Nasal cavity respiratory epithelium epithelial cell of viscerocranial mucosa (primary cell): ENCODE results near the gene OR10AG1. TPM values are rescaled to one million over a fixed set of nuclear protein-coding genes. Genes with fewer than 3 reads are reported as not detected.

Experiments
- total RNA-seq: library from RNA; depleted of rRNA; stranded (reverse); fragments of >200 nt; gene quantifications from 2 replicates; pipeline ENCODE4 v1.2.3, GENCODE V29; 2014

The OR10AG1 gene, protein sequence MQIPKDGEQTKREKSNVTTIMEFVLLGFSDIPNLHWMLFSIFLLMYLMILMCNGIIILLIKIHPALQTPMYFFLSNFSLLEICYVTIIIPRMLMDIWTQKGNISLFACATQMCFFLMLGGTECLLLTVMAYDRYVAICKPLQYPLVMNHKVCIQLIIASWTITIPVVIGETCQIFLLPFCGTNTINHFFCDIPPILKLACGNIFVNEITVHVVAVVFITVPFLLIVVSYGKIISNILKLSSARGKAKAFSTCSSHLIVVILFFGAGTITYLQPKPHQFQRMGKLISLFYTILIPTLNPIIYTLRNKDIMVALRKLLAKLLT
- total RNA-seq: not detected in 2 replicates

DNA sequence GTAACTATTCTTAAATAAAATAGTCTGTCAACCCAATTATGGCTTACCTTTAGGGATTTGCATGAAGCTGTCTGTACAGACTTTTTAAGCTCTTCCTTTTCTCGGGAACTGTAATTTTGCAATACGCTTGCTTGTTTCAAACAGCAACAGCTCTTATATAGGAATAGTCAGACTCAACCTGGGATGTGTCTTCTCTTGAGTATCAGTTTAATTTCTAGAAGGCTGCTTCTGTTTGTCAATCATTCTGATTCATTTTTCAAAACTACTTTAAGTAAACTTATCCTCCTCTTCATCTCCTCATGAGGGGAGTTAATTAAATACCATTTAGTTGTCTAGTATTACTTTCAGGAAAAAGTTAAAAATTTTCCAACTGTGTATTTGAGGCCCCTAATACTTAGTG is at the start of gene OR10AG1:
Gene OR10AG1, minus strand, starts transcription at position 101 of the 400 bp plus-strand sequence. Its CDS starts 38 bp downstream, at position 63.

DNA sequence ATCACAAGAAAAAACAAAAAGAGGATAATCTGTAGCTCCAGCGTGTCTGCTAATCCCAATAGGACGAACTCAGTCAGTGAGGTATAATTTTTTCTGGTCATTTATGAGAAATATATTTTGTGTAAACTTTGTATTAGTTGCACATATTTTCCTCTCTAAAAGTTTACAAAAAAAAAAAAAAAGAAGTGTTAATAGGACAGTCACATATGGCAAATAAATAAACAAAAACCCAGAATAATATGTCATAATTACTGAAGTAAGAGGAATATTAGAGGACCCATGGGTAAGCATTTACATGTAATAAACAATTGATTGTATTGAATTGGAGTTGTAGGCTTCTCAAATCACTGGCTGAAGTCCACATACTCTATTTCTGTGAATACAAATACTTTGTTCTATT is 24.8 kb upstream of the OR10AG1 start, which contains the start of gene OR5F1:
Gene OR5F1, minus strand, starts transcription at position 101 of the 400 bp plus-strand sequence. Its CDS starts 0 bp downstream, at position 101.

DNA sequence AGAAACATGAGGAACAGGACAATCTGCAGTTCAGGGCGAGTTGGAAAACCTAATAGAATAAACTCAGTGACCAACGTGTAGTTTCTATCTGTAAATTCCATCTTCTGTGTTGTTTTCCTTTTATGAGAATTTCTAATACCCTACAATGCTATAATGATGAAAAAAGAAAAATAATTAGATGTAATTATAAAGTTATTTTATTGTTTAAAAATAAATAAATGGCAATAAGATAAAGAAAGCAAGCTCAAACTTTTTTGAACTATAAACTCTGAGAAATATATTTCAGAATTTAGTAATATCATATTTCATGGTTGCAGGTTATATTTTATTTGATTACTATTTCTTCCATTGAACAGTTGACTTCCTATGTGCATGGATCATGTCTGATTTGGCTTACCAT is 33.4 kb downstream of the OR10AG1 start, which contains the start of gene OR5I1:
Gene OR5I1, minus strand, starts transcription at position 101 of the 400 bp plus-strand sequence. Its CDS starts 0 bp downstream, at position 101.

Other genes starting within 250 kb of the OR10AG1 start
- gene OR5D13, start 196.5 kb downstream of the OR10AG1 start, total RNA-seq: not detected in 2 replicates
- gene OR5D14, start 174.4 kb downstream of the OR10AG1 start, total RNA-seq: not detected in 2 replicates
- not detected in 2 replicates for gene OR5L1, start 158.6 kb downstream of the OR10AG1 start, total RNA-seq
- gene OR5D18, start 150.3 kb downstream of the OR10AG1 start, total RNA-seq: not detected in 2 replicates
- gene OR5L2, start 142.7 kb downstream of the OR10AG1 start, total RNA-seq: not detected in 2 replicates
- gene OR5D16, start 131.2 kb downstream of the OR10AG1 start, total RNA-seq: not detected in 2 replicates
- gene TRIM51, start 86.6 kb downstream of the OR10AG1 start, total RNA-seq: not detected in 2 replicates
- gene OR5W2, start 55.4 kb downstream of the OR10AG1 start, total RNA-seq: not detected in 2 replicates
- not detected in 2 replicates for gene OR5I1, start 33.5 kb downstream of the OR10AG1 start, total RNA-seq
- gene OR5F1, start 24.7 kb upstream of the OR10AG1 start, total RNA-seq: not detected in 2 replicates
- gene OR5AS1, start 57.7 kb upstream of the OR10AG1 start, total RNA-seq: not detected in 2 replicates
- gene OR8I2, start 123.4 kb upstream of the OR10AG1 start, total RNA-seq: not detected in 2 replicates
- not detected in 2 replicates for gene OR8H2, start 133.7 kb upstream of the OR10AG1 start, total RNA-seq
- not detected in 2 replicates for gene OR8H3, start 152.4 kb upstream of the OR10AG1 start, total RNA-seq
- gene OR8J3, start 170.3 kb upstream of the OR10AG1 start, total RNA-seq: not detected in 2 replicates
- gene OR8K5, start 190.4 kb upstream of the OR10AG1 start, total RNA-seq: not detected in 2 replicates
- not detected in 2 replicates for gene OR5J2, start 206.7 kb upstream of the OR10AG1 start, total RNA-seq